NCI-H82 treated with DMSO at 0.1 percent for 48 hours (cell line): ENCODE data around the gene CELSR1.
"Not testable (repeated sequence)": the region's sequence is repeated elsewhere in the genome, so short reads cannot be mapped to it uniquely, and the experiment has no call there.

Experiments
- DNase-seq: peaks from one replicate; lab custom pipeline; 2025; ENCODE audit not compliant: unreplicated experiment; lab: John Stamatoyannopoulos, UW

The CELSR1 gene

GRCh38 chr22:46422896-46423295 is 114.5 kb downstream of the CELSR1 start:
- no peak for DNase-seq

DNA sequence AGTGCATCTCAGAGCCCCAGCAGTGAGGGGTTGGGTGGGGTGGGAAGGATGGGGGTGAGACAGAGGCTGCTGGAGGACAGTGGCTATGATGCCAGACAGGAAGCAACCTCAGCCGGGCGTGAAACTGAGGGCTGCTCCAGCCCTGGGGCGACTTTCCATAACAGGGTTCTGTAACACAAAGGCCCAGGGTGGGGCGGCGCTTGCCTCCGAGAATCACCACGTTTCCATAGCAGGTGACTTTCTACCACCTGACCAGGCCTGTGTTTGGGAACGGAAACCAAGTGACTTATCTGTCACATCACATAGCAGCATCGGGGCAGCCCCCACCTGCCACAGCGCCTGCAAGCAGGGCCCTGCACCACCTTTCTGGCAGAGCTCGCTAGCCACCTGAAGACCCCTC is 116.2 kb downstream of the CELSR1 start:
- DNase-seq, result no peak

- no peak for DNase-seq
Measured at GRCh38 chr22:46419754-46420571, 117.5 kb downstream of the CELSR1 start.

- DNase-seq, result no peak
Measured at GRCh38 chr22:46418827-46419226, 118.6 kb downstream of the CELSR1 start.

- no peak for DNase-seq
Measured at GRCh38 chr22:46417769-46418168, 119.7 kb downstream of the CELSR1 start.

- no peak for DNase-seq
Measured at GRCh38 chr22:46416891-46417580, 120.4 kb downstream of the CELSR1 start.

GRCh38 chr22:46416520-46416871 is 120.9 kb downstream of the CELSR1 start:
- DNase-seq, result no peak

- DNase-seq, result no peak
Measured at GRCh38 chr22:46415776-46416519, 121.5 kb downstream of the CELSR1 start.

- no peak for DNase-seq
Measured at GRCh38 chr22:46414704-46415103, 122.7 kb downstream of the CELSR1 start.

- no peak for DNase-seq
Measured at GRCh38 chr22:46413725-46414379, 123.6 kb downstream of the CELSR1 start.

DNA sequence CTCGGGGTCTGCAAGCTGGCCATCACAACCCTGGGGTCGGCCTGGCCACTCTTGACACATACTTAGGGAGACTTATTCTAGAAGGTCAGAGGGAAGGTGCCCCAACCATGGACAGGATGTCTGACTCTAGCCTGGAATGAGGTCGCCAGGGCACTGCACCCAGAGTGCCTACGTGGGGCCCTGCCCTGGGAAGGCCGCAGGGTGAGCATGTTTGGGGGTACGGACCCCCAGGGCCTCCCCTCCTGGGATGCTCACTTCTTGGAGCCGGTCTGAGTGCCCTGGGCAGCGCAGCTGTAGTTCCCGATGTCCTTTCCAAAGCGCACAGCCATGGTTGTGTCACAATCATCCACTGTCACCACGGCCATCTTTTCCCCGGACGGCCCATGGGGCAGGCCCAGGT is 126.1 kb downstream of the CELSR1 start:
- DNase-seq, result no peak

DNA sequence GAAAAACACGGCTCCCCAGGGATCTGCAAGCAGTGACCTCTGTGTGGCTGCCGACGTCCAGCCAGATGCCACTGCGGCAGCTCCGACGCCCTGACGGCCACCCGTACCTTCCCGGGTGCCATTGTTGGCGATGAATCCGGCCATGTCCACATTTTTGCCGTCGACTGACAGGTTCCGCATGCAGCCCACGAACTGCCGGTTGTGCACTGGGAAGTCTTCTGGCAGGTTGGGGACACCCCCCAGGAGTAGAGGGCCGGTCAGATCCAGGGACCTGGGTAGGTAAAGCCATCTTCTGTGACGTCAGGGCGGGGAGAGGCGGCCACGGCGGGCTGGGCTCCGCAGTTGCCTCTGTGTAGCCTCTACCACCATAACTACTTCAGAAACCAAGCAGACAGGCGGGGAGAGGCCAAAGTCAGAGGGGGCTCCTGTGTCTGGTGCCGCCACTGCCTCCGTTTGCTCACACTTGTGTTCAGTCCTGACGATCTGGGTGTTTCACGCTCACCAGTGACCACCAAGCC is 127.1 kb downstream of the CELSR1 start:
- DNase-seq, result no peak

DNA sequence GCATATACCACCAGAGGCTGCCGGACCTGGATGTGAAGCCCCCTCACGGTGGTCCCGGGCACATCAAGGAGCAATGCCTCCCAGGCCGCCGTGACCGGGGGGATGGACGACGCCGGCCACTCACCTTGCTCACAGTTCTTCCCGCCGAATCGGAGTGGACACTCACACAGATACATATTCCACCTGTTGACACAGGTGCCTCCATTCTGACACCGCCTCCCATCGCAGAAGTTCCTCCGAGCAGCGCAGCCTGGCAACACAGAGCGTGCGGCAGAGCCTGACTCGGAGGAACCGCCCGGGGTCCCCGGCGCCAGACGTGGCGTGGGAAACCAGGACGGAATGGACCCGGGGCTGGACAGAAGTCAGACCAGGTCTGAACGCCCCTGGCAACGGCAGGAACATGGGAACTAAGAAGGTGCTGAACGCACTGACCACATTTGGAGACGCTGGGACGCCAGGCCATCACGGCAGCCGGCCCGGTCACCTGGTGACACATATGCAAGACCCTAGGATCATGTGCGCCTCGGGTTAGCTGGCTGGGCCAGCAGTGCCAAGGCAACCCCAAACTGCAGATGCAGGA is 127.7 kb downstream of the CELSR1 start:
- DNase-seq, result no peak

GRCh38 chr22:46408568-46409506 is 128.6 kb downstream of the CELSR1 start:
- no peak for DNase-seq

- DNase-seq, result no peak
Measured at GRCh38 chr22:46407748-46408147, 129.7 kb downstream of the CELSR1 start.

DNA sequence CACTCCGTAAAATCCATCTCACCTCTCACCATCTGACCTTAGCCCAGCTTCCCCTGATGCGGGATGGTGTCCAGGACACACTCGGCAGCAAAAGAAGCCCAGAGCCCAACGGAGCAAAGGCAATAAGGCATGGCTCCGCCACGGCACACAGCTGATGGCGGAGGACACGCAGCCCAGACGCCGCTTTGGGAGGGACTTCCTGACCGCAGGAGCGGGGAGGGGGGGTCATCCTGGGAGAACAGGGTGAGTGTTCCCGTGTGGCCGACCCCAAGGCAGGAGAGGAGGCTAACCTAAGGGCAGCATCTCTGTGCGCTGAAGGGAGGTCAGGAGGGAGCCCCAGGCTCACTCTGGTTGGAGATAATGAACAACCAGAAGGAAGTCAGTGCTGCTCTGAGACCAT is 130.6 kb downstream of the CELSR1 start:
- no peak for DNase-seq

DNA sequence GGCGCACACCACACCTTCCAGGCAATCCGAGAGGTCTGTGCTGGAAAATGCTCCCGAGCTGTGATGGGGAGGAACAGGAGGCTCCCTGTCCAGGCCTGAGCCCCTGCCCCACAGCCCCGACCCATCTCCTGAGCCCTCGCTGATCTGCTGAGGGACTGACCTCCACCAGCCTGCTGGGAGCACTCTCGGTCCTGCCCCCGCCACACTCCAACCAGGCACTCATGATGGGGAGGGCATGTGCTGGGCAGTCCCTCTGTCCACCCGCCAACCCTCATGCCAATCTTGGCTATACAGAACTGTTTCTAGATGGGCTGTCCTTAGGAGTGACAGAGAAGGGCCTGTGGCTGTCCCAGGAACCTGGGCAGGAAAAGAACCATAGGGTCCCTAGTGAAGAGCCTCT is 131.1 kb downstream of the CELSR1 start:
- DNase-seq, result no peak

GRCh38 chr22:46405901-46406300 is 131.5 kb downstream of the CELSR1 start:
- DNase-seq, result no peak

- DNase-seq, result not testable (repeated sequence)
Measured at GRCh38 chr22:46403880-46404279, 133.5 kb downstream of the CELSR1 start.

GRCh38 chr22:46402505-46402904 is 134.9 kb downstream of the CELSR1 start:
- no peak for DNase-seq
